ENCODE results near the gene PTPN4. TPM values are rescaled to one million over a fixed set of nuclear protein-coding genes. Genes with fewer than 3 reads are reported as not detected.

Gene PTPN4
- total and polyA plus RNA-seq, 9 of the 15 experiments (the other 6 are each of a cell fraction or from before 2014, with no cell fraction given): 5.0 to 32.8 (median 27.3) TPM

DNA sequence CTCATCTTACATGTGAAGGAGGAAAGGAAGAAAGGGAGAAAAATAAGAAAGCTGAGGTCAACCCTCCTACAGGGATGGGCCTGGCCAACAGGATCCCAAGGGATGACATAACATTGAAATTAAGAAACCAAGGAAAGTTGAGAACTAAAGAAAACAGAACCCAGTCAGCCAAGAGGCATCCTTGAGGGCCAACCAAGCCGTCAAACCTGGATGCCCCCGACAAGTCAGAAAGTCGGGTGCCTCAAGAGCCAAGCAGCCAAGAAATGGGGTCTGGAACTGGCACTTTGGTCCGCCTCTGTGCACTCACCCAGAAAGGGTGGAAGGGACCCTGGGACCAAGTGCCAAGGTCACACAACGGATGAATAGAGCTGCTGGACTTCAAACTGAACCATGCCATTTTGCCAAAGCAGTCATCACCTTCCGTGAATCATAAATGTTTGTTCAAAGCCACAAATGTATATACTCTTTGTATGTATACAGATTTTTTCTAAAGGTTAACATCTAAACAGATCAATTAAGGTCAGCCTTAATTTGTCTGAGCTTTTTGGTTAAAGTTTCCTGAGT lies 27.0 kb upstream of the PTPN4 start (continued):
- TF ChIP-seq, protein P1, sequence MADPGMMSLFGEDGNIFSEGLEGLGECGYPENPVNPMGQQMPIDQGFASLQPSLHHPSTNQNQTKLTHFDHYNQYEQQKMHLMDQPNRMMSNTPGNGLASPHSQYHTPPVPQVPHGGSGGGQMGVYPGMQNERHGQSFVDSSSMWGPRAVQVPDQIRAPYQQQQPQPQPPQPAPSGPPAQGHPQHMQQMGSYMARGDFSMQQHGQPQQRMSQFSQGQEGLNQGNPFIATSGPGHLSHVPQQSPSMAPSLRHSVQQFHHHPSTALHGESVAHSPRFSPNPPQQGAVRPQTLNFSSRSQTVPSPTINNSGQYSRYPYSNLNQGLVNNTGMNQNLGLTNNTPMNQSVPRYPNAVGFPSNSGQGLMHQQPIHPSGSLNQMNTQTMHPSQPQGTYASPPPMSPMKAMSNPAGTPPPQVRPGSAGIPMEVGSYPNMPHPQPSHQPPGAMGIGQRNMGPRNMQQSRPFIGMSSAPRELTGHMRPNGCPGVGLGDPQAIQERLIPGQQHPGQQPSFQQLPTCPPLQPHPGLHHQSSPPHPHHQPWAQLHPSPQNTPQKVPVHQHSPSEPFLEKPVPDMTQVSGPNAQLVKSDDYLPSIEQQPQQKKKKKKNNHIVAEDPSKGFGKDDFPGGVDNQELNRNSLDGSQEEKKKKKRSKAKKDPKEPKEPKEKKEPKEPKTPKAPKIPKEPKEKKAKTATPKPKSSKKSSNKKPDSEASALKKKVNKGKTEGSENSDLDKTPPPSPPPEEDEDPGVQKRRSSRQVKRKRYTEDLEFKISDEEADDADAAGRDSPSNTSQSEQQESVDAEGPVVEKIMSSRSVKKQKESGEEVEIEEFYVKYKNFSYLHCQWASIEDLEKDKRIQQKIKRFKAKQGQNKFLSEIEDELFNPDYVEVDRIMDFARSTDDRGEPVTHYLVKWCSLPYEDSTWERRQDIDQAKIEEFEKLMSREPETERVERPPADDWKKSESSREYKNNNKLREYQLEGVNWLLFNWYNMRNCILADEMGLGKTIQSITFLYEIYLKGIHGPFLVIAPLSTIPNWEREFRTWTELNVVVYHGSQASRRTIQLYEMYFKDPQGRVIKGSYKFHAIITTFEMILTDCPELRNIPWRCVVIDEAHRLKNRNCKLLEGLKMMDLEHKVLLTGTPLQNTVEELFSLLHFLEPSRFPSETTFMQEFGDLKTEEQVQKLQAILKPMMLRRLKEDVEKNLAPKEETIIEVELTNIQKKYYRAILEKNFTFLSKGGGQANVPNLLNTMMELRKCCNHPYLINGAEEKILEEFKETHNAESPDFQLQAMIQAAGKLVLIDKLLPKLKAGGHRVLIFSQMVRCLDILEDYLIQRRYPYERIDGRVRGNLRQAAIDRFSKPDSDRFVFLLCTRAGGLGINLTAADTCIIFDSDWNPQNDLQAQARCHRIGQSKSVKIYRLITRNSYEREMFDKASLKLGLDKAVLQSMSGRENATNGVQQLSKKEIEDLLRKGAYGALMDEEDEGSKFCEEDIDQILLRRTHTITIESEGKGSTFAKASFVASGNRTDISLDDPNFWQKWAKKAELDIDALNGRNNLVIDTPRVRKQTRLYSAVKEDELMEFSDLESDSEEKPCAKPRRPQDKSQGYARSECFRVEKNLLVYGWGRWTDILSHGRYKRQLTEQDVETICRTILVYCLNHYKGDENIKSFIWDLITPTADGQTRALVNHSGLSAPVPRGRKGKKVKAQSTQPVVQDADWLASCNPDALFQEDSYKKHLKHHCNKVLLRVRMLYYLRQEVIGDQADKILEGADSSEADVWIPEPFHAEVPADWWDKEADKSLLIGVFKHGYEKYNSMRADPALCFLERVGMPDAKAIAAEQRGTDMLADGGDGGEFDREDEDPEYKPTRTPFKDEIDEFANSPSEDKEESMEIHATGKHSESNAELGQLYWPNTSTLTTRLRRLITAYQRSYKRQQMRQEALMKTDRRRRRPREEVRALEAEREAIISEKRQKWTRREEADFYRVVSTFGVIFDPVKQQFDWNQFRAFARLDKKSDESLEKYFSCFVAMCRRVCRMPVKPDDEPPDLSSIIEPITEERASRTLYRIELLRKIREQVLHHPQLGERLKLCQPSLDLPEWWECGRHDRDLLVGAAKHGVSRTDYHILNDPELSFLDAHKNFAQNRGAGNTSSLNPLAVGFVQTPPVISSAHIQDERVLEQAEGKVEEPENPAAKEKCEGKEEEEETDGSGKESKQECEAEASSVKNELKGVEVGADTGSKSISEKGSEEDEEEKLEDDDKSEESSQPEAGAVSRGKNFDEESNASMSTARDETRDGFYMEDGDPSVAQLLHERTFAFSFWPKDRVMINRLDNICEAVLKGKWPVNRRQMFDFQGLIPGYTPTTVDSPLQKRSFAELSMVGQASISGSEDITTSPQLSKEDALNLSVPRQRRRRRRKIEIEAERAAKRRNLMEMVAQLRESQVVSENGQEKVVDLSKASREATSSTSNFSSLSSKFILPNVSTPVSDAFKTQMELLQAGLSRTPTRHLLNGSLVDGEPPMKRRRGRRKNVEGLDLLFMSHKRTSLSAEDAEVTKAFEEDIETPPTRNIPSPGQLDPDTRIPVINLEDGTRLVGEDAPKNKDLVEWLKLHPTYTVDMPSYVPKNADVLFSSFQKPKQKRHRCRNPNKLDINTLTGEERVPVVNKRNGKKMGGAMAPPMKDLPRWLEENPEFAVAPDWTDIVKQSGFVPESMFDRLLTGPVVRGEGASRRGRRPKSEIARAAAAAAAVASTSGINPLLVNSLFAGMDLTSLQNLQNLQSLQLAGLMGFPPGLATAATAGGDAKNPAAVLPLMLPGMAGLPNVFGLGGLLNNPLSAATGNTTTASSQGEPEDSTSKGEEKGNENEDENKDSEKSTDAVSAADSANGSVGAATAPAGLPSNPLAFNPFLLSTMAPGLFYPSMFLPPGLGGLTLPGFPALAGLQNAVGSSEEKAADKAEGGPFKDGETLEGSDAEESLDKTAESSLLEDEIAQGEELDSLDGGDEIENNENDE (IDR thresholded peaks at IDR 0.05; ENCODE audit: low read depth, low read length): no peak
- TF ChIP-seq EP300 (IDR thresholded peaks at IDR 0.05; ENCODE audit: low read length): no peak

Data from K562 (cell line).